ENCODE results near the gene JAML. TPM values are rescaled to one million over a fixed set of nuclear protein-coding genes. Genes with fewer than 3 reads are reported as not detected.
A peak's percentile ranks its signal among the peaks of the same experiment; 100 is the strongest.

Gene JAML
- total RNA-seq, 2 experiments from 2014 or later, result 140 to 144 TPM

DNA sequence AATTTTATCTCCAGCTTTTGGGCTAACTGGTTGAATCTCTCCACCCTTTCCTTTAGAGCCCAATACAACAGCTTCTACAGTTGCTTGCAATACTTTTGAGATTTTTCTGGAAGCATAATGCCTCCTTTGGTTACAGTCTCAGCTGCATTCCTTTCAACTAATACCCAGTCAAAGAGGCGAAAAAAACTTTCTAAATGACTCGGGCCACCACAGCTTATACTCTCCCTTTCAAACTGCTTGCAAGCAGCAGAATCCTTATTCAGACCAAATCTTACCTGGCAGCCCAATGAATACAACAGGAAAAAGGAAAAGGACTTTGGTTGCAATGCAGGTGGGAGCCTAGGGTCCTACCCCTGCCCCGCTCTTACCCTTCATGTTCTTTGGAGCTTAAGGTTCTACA lies 15.8 kb downstream of the JAML start:
- ChIA-PET CTCF (interaction anchor here (0.7 to 10.0 kb wide), 9 partner anchors 9 to 190 kb away, joined by 3 to 128 read pairs (median 4); partner anchors contain the start of genes CD3D, CD3E, JAML and MPZL3), POLR2A (interaction anchor here (0.7 to 11.8 kb wide), 6 partner anchors 9 to 151 kb away, joined by 3 to 106 read pairs (median 4); partner anchors contain the start of genes JAML, MPZL3 and UBE4A)
- Mint-ChIP-seq H3K4me1 (ENCODE audit: low read depth) (peaks cover 83% of the 10 kb centered on the region), H3K36me3 (ENCODE audit: low read depth) (peaks cover 67% of the 10 kb centered on the region), H3K27me3 (ENCODE audit: low read depth) (no peaks in the 10 kb centered on the region), H3K27ac (peak overlapping the region; percentile 65), H3K4me3 (no peak overlapping the region), H3K9me3 (ENCODE audit: insufficient read depth) (no peaks in the 10 kb centered on the region)
- peak; percentile 17 for ATAC-seq
- no peak for DNase-seq

DNA sequence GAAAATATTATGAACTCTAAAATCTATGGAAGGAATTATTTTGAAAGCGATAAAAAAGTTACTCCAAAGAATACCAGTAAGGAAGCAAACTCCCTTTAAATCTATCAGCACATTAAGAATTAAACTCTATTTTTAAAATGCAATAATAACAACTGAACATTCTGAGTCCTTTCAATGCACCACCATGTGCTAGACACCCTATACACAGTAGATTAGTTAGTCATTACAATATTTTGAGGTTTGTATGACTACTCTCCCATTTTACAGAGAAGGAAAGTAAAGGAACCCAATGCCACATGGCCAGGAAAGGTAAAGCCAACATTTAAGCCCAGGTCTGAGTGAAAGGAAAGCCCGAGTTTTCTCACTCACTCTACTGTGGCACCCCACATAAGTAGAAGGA lies 17.7 kb downstream of the JAML start:
- H3K27me3 Mint-ChIP-seq (ENCODE audit: low read depth), result no peaks in the 10 kb centered on the region
- H3K27ac Mint-ChIP-seq, result peak overlapping the region; percentile 89
- H3K9me3 Mint-ChIP-seq (ENCODE audit: insufficient read depth), result no peaks in the 10 kb centered on the region
- peaks cover 63% of the 10 kb centered on the region for H3K4me1 Mint-ChIP-seq (ENCODE audit: low read depth)
- ChIA-PET POLR2A (interaction anchor here (0.7 to 11.8 kb wide), 2 partner anchors 18 to 105 kb away, joined by 3 to 106 read pairs; partner anchors contain the start of gene JAML), CTCF (interaction anchor here (8.4 kb wide), 1 partner anchor 11 kb away, joined by 128 read pairs; no protein-coding TSS in a partner anchor)
- no peak for ATAC-seq
- H3K4me3 Mint-ChIP-seq, result no peak overlapping the region
- peaks cover 48% of the 10 kb centered on the region for H3K36me3 Mint-ChIP-seq (ENCODE audit: low read depth)
- DNase-seq, result no peak

DNA sequence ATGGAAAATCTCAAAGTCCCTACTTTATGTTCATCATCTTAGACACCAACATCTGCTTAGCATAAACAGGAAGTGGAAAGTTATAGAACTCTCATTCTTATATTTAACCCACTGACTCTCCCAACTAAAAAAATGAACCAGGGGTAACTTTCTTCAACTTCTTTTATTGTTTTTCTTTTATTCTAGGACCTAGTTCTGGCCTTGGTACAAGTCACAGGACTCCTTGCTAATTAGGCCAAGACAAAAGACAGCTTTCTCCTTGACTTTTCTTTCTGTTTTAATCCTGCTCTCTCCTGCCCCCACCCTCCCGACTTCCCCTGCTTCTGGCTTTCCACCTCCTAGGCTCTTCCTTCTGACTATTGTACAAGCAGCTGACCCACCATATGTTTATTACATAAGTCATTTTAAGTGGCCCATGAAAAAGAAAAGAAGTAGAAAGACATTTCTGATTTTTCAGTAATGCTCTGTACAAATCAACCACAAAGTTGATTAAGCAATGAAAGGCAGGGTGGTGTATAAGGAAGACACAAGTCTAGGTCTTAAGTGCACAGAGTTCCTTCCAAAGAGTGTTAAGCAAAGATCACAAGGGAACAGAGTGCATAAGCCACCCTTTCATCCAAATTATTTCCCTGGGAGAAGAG lies 18.3 kb downstream of the JAML start:
- Mint-ChIP-seq H3K36me3 (ENCODE audit: low read depth) (peaks cover 43% of the 10 kb centered on the region), H3K4me3 (peak overlapping the region; percentile 32), H3K27ac (peak overlapping the region; percentile 89), H3K9me3 (ENCODE audit: insufficient read depth) (no peaks in the 10 kb centered on the region), H3K4me1 (ENCODE audit: low read depth) (peaks cover 58% of the 10 kb centered on the region), H3K27me3 (ENCODE audit: low read depth) (no peaks in the 10 kb centered on the region)
- DNase-seq, result no peak
- CTCF ChIA-PET, result interaction anchor here (1.2 to 8.4 kb wide), 2 partner anchors 12 to 89 kb away, joined by 3 to 128 read pairs; no protein-coding TSS in a partner anchor
- ATAC-seq, result no peak
- POLR2A ChIA-PET, result interaction anchor here (0.7 to 5.2 kb wide), 2 partner anchors 11 to 105 kb away, joined by 3 to 101 read pairs; no protein-coding TSS in a partner anchor

DNA sequence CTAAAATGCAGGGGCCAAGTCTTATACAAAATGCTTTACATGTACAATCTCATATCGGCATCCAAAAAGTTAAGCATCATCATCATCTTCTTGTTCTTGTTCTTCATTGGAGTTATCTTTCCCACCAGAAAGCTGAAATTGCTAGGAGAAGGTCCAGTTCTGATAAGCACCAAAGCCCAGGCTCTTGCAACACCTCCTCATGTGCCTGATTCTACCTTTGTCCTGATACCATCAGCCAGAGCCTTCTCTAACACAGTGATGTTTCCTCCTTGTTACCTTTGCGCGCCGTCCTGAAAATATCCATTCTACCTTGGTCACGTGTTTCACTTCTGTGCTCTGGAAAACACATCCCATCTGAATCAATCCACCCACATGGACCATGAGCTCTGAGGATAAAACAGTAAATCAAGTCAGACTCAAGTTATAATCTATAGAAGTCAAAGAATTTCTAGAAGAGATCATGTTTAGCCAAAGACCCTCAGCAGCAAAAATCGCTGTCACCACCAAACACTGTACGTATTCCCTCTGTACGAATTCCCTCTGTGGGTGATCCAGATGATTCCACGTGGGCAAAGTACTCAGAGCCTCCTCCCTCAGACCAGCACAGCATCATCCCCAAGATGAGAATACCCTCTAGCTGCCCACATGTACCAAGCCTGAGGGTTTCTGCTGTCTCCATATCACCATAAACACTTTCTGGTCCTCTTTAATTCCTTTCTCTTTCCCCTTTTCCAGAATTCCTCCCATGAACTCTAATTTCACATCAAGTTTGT lies 19.0 kb downstream of the JAML start:
- CTCF ChIA-PET, result interaction anchor here (1.2 to 8.4 kb wide), 2 partner anchors 12 to 90 kb away, joined by 3 to 128 read pairs; no protein-coding TSS in a partner anchor
- Mint-ChIP-seq H3K4me1 (ENCODE audit: low read depth) (peaks cover 51% of the 10 kb centered on the region), H3K27me3 (ENCODE audit: low read depth) (no peaks in the 10 kb centered on the region), H3K9me3 (ENCODE audit: insufficient read depth) (no peaks in the 10 kb centered on the region), H3K36me3 (ENCODE audit: low read depth) (peaks cover 36% of the 10 kb centered on the region), H3K27ac (peak overlapping the region; percentile 89), H3K4me3 (peak overlapping the region; percentile 32)
- DNase-seq (no peak), ATAC-seq (no peak)
- POLR2A ChIA-PET, result interaction anchor here (0.7 to 5.2 kb wide), 4 partner anchors 11 to 98 kb away, joined by 3 to 101 read pairs (median 3); no protein-coding TSS in a partner anchor

DNA sequence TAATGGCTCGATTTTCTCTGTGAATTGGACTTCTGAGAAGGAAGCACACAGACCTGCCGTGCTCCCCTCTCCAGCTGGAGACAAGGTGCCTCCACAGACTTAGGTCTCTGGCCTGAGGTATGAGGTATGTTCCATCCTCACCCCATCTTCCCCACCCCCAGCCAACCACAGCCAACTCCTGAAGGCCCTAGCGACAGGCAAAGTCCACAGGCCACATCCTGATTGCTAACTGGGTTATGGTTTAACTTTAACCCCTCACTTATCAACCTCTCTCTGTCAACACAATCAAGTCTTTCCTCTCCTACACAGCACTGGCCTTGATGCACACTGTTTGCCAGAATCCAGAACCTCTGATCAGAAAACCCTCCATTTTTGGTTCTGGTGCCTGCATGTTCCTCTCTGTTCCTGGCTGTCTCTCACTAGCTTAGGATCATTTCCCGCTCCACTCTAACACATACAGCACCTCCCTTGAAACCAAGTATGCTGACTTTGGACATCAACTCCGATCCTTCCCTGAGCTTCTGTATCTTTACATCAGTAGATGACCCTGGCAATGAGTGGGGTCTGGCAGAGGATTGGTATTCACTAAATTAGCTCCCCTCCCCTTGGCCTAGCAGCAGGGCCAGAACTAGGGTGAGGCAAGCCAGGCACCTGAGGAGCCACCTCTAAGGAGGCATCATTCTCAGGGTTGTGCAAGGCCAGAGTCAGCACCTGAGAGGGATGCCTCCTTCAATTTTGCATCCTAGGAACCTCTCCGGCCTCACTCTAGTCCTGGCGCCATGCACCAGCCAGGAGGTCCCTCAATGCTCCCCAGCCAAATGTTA lies 22.0 kb downstream of the JAML start:
- H3K27me3 Mint-ChIP-seq (ENCODE audit: low read depth), result no peaks in the 10 kb centered on the region
- DNase-seq (peak; percentile 92), ATAC-seq (peak; percentile 67)
- CTCF ChIA-PET, result interaction anchor here (0.6 to 8.4 kb wide), 26 partner anchors 9 to 150 kb away, joined by 3 to 128 read pairs (median 5); partner anchors contain the start of genes CD3D, CD3E, JAML and MPZL3
- no peak overlapping the region for H3K27ac Mint-ChIP-seq
- H3K4me3 Mint-ChIP-seq, result no peak overlapping the region
- peaks cover 43% of the 10 kb centered on the region for H3K4me1 Mint-ChIP-seq (ENCODE audit: low read depth)
- POLR2A ChIA-PET, result interaction anchor here (0.6 to 5.2 kb wide), 14 partner anchors 8 to 789 kb away, joined by 3 to 101 read pairs (median 5); partner anchors contain the start of genes CD3D, JAML and MPZL3
- peaks cover 35% of the 10 kb centered on the region for H3K36me3 Mint-ChIP-seq (ENCODE audit: low read depth)
- H3K9me3 Mint-ChIP-seq (ENCODE audit: insufficient read depth), result no peaks in the 10 kb centered on the region

DNA sequence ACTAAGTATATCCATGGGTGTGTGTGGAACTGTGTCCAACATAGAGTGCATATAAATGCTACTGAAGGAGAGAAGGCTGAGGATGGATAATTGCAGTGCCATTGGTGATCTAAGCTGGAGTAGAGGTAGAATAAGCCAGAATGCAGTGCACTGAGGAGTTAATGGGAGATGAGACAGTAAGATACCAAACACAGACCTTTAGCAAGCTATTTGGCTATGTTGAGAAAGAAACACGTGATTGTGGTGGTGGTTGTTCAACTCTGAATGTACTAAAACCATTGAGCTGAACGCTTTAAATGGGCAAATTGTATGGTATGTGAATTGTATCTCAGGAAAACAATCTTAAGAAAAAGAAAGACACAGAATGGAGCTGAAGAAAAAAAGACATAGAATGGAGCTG lies 22.8 kb downstream of the JAML start:
- H3K36me3 Mint-ChIP-seq (ENCODE audit: low read depth), result peaks cover 35% of the 10 kb centered on the region
- no peak for DNase-seq
- H3K27ac Mint-ChIP-seq, result no peak overlapping the region
- POLR2A ChIA-PET, result interaction anchor here (0.6 to 5.2 kb wide), 15 partner anchors 9 to 197 kb away, joined by 3 to 101 read pairs (median 4); partner anchors contain the start of genes CD3D, JAML and MPZL3
- peaks cover 36% of the 10 kb centered on the region for H3K4me1 Mint-ChIP-seq (ENCODE audit: low read depth)
- H3K4me3 Mint-ChIP-seq, result no peak overlapping the region
- H3K9me3 Mint-ChIP-seq (ENCODE audit: insufficient read depth), result no peaks in the 10 kb centered on the region
- CTCF ChIA-PET, result interaction anchor here (0.7 to 8.4 kb wide), 28 partner anchors 9 to 243 kb away, joined by 3 to 128 read pairs (median 4); partner anchors contain the start of genes CD3D, CD3E, JAML and MPZL3
- ATAC-seq, result peak; percentile 6
- H3K27me3 Mint-ChIP-seq (ENCODE audit: low read depth), result no peaks in the 10 kb centered on the region

DNA sequence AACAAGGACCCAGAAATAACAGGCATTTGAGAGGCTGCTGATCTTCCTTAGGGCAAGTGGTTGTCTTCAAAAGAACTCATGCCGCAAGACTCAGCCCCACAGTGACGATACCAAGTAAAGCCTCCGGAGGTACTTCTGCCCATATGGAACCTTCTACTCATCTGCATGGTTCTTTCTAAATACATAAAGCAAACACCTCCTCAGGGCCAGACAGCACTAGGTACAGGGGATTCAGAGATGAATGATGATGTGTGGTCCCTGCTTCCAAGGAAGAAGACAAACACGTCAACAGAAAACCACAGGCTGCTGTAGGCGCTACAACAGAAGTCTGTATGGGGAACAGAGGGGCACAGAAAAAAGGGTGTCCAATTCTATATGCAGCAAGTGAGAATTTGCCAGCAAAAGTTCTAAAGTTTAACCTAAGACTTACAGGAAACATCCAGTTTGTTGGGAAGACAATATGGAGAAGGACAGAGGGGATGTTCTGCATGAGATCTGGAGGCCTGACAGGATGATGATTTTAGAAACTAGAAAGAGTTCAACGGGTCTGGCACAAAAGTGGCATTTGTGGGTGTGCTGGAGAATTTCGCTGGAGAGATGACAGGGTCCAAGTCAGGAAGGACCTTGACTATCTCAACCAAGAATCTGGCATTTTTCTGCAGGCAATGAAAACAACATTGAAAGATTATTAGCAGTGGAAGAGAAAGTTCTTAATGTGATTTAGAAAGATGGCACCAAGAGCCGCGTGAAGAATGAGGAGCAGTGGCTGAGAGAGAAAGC lies 23.7 kb downstream of the JAML start:
- ATAC-seq, result peak; percentile 77
- DNase-seq, result peak; percentile 79
- POLR2A ChIA-PET, result interaction anchor here (1.2 to 5.2 kb wide), 7 partner anchors 11 to 103 kb away, joined by 4 to 101 read pairs (median 6); partner anchors contain the start of genes JAML and MPZL3
- Mint-ChIP-seq H3K4me1 (ENCODE audit: low read depth) (peaks cover 27% of the 10 kb centered on the region), H3K4me3 (no peak overlapping the region), H3K36me3 (ENCODE audit: low read depth) (peaks cover 40% of the 10 kb centered on the region), H3K27me3 (ENCODE audit: low read depth) (no peaks in the 10 kb centered on the region), H3K9me3 (ENCODE audit: insufficient read depth) (no peaks in the 10 kb centered on the region), H3K27ac (no peak overlapping the region)
- CTCF ChIA-PET, result interaction anchor here (0.8 to 8.4 kb wide), 12 partner anchors 17 to 204 kb away, joined by 3 to 128 read pairs (median 8); partner anchors contain the start of gene JAML

DNA sequence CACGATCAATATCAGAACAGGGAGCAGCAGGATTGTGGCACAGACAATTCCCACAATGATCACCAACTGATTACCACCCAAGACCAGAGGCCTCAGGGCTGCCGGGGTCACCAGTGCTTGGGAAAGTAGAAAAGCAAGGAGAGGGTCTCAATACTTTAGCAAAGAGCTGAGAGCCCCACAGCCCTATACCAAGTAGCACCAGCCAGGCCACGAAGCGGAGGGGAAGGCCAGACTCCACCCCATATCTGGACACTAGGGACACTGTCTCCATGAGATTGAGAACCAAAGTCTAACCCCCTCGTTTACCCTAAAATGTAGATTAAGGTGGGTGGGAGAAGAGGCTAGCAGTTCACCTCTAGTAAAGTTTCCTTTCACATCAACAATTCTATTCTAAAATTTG lies 24.3 kb downstream of the JAML start:
- H3K27me3 Mint-ChIP-seq (ENCODE audit: low read depth), result no peaks in the 10 kb centered on the region
- H3K4me3 Mint-ChIP-seq, result no peak overlapping the region
- ChIA-PET CTCF (interaction anchor here (0.7 to 2.9 kb wide), 3 partner anchors 42 to 95 kb away, joined by 4 to 74 read pairs (median 35); no protein-coding TSS in a partner anchor), POLR2A (interaction anchor here (1.3 kb wide), 1 partner anchor 24 kb away, joined by 5 read pairs; the partner anchor contains the start of gene JAML)
- H3K4me1 Mint-ChIP-seq (ENCODE audit: low read depth), result peaks cover 22% of the 10 kb centered on the region
- H3K9me3 Mint-ChIP-seq (ENCODE audit: insufficient read depth), result no peaks in the 10 kb centered on the region
- no peak overlapping the region for H3K27ac Mint-ChIP-seq
- ATAC-seq (peak; percentile 2), DNase-seq (no peak)
- peaks cover 43% of the 10 kb centered on the region for H3K36me3 Mint-ChIP-seq (ENCODE audit: low read depth)

DNA sequence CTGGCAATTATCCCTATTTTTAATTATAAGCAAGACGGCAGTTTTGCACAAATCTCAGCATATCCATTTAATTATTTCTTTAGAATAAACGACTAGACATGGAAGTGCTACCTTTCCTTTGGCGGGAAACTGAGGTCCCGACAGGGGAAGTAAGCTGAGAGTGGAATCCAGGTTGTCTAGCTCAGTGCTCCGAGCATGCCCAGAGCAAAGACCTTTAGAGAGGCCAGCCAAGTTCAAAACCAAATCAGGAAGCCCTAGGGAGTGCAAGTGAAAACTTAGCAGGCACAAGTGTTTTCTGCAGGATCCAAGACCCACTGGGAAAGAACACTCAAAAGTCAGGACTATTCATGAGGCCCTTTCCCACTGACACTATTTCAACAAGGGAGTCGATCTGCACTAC lies 25.7 kb downstream of the JAML start:
- ChIA-PET POLR2A (interaction anchor here (0.8 to 1.9 kb wide), 7 partner anchors 15 to 105 kb away, joined by 3 to 11 read pairs (median 4); partner anchors contain the start of gene MPZL3), CTCF (interaction anchor here (0.7 to 2.9 kb wide), 48 partner anchors 11 to 674 kb away, joined by 3 to 80 read pairs (median 9); partner anchors contain the start of genes ATP5MG, CD3D, CD3E and CD3G)
- no peak overlapping the region for H3K4me3 Mint-ChIP-seq
- H3K4me1 Mint-ChIP-seq (ENCODE audit: low read depth), result peaks cover 17% of the 10 kb centered on the region
- H3K27me3 Mint-ChIP-seq (ENCODE audit: low read depth), result no peaks in the 10 kb centered on the region
- peak overlapping the region; percentile 72 for H3K27ac Mint-ChIP-seq
- no peaks in the 10 kb centered on the region for H3K9me3 Mint-ChIP-seq (ENCODE audit: insufficient read depth)
- ATAC-seq (no peak), DNase-seq (no peak)
- peaks cover 56% of the 10 kb centered on the region for H3K36me3 Mint-ChIP-seq (ENCODE audit: low read depth)

DNA sequence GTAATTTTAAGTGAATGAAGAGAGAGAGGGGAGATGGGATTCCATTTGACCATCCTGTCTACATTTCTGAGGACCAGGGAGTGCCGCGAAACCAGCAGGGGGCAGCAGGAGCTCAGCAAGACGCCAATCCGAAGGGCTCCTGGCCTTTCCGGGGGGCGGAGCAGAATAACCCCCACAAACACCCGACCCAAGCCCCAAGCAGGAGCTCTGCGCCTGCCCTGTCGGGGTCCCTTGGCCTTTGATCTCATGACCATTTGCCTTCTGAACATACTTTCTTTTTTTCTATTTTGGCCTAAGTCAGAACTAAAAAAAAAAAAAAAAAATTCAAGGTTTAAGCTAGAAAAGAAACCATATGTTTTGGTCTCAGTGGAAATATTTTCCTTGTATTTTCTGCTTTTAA lies 26.4 kb downstream of the JAML start:
- Mint-ChIP-seq H3K9me3 (ENCODE audit: insufficient read depth) (no peaks in the 10 kb centered on the region), H3K27ac (peak overlapping the region; percentile 72), H3K4me1 (ENCODE audit: low read depth) (peaks cover 17% of the 10 kb centered on the region), H3K36me3 (ENCODE audit: low read depth) (peaks cover 64% of the 10 kb centered on the region), H3K4me3 (peak overlapping the region; percentile 43), H3K27me3 (ENCODE audit: low read depth) (no peaks in the 10 kb centered on the region)
- peak; percentile 90 for DNase-seq
- ATAC-seq, result peak; percentile 31
- CTCF ChIA-PET, result interaction anchor here (0.5 to 2.9 kb wide), 60 partner anchors 10 to 674 kb away, joined by 3 to 80 read pairs (median 6); partner anchors contain the start of genes ATP5MG, CD3D, CD3E and CD3G
- POLR2A ChIA-PET, result interaction anchor here (0.6 to 1.9 kb wide), 12 partner anchors 13 to 145 kb away, joined by 3 to 11 read pairs (median 4); partner anchors contain the start of genes CD3G and MPZL3

All from activated CD8-positive, alpha-beta T cell treated with anti-CD3 and anti-CD28 coated beads, Interleukin-2, amount 10 ng/mL, durations not matched to agents 7 days and 5 days (primary cell).